HEK293T (cell line): ENCODE measurements around the gene NPHP4.

Source experiments
- ELF4 ChIP-seq: fragments of 450-650 bp; IDR thresholded peaks from 2 replicates; pipeline ENCODE4 v1.6.1; 2017; ENCODE audit warnings: antibody characterized with exemption
- FOXA1 ChIP-seq: fragments of 450-650 bp; IDR thresholded peaks from 2 replicates; pipeline ENCODE4 v1.6.1; 2016; ENCODE audit warnings: mild to moderate bottlenecking
- FOXM1 ChIP-seq: fragments of 450-650 bp; IDR thresholded peaks from 2 replicates; pipeline ENCODE4 v1.6.1; 2017; ENCODE audit warnings: mild to moderate bottlenecking, borderline replicate concordance
- L3MBTL2 ChIP-seq: fragments of 450-650 bp; conservative IDR thresholded peaks from 2 replicates; pipeline ENCODE4 v1.6.1; 2016; ENCODE audit warnings: mild to moderate bottlenecking
- NFRKB ChIP-seq: fragments of 450-650 bp; IDR thresholded peaks from 2 replicates; pipeline ENCODE4 v1.6.1; 2016; ENCODE audit warnings: mild to moderate bottlenecking, moderate library complexity
- SUZ12 ChIP-seq: fragments of 450-650 bp; IDR thresholded peaks from 2 replicates; pipeline ENCODE4 v1.6.1; 2016; ENCODE audit warnings: mild to moderate bottlenecking
- TARDBP ChIP-seq: fragments of 450-650 bp; IDR thresholded peaks from 2 replicates; pipeline ENCODE4 v1.6.1; 2016
- ZNF384 ChIP-seq: fragments of 450-650 bp; IDR thresholded peaks from 2 replicates; pipeline ENCODE4 v1.6.1; 2016
- TF ChIP-seq, protein P1 (sequence below): fragments of 450-650 bp; IDR thresholded peaks from 2 replicates; pipeline ENCODE4 v1.6.1; 2016

DNA sequence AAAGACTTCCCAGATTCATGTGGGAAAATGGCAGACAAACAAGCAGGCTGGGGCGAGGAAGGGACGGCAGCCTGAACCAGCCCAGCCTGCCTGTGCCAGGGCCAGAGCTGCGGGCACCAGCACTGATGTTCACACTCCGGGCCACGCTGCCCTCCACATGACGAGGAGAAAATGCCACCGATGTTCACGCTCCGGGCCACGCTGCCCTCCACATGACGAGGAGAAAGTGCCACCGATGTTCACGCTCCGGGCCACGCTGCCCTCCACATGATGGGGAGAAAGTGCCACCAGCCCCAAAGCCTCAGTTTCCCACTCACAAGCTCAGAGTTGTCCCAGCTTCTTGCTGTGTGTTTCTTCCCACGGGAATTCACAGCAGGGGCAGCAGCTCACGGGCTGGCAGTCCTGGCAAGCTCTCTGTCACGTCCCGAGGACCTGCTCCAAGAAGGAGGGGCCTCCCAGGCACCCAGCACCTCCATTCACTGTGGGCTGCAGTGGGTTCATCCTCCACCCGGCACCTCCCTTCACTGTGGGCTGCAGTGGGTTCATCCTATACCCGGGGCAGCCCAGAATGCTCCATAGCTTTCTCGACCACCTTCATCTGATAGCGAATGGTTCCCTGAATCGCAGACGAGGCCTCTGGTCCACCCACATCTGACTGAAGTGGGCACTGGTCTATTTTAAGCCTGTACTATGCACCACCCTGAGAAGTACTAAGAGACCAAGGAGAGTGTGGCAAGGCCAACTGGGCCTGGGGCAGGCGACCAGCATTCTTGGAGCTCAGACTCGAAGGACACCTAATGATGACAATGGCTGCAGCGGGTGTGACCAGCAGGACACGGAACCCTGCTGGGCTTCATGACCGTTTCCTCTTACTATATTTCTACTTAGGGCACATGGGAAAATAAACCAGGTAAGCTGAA is 108.8 kb downstream of the NPHP4 start:
- TF ChIP-seq SUZ12 (no peak), FOXM1 (no peak), TARDBP (no peak), ELF4 (no peak), ZNF384 (no peak), FOXA1 (no peak), L3MBTL2 (no peak), NFRKB (no peak)
- TF ChIP-seq, protein P1, sequence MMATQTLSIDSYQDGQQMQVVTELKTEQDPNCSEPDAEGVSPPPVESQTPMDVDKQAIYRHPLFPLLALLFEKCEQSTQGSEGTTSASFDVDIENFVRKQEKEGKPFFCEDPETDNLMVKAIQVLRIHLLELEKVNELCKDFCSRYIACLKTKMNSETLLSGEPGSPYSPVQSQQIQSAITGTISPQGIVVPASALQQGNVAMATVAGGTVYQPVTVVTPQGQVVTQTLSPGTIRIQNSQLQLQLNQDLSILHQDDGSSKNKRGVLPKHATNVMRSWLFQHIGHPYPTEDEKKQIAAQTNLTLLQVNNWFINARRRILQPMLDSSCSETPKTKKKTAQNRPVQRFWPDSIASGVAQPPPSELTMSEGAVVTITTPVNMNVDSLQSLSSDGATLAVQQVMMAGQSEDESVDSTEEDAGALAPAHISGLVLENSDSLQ = no peak
